Hepatic stellate cell (primary cell): ENCODE data around the gene CD2BP2.
"Not testable (repeated sequence)": the region's sequence is repeated elsewhere in the genome, so short reads cannot be mapped to it uniquely, and the experiment has no call there.

Source experiments
- DNase-seq: peaks from one replicate; pipeline ENCODE4 v3.0.0; 2011; ENCODE audit warnings: low spot score

The CD2BP2 gene

GRCh38 chr16:30358990-30359870 lies 4.1 kb upstream of the CD2BP2 start:
- DNase-seq = no peak

DNA sequence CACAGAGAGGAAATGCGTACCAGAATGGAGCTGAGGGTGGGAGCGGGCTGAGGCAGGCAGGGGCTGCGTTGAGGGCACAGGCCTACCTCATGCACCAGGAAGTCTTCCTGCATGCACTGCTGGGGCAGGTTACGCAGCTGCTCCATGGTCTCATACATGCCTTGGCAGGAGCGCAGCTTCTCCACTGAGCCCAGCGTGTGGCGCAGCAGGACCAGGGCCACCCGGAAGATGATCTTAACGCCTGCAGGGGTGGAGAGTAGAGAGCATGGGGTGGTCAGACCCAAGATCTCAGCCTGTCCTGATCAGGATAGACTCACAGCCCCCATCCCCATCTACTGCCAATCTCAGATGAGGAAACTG lies 3.4 kb upstream of the CD2BP2 start:
- no peak for DNase-seq

- DNase-seq = no peak
These were observed 2.8 kb upstream of the CD2BP2 start for GRCh38 chr16:30357715-30358576.

DNA sequence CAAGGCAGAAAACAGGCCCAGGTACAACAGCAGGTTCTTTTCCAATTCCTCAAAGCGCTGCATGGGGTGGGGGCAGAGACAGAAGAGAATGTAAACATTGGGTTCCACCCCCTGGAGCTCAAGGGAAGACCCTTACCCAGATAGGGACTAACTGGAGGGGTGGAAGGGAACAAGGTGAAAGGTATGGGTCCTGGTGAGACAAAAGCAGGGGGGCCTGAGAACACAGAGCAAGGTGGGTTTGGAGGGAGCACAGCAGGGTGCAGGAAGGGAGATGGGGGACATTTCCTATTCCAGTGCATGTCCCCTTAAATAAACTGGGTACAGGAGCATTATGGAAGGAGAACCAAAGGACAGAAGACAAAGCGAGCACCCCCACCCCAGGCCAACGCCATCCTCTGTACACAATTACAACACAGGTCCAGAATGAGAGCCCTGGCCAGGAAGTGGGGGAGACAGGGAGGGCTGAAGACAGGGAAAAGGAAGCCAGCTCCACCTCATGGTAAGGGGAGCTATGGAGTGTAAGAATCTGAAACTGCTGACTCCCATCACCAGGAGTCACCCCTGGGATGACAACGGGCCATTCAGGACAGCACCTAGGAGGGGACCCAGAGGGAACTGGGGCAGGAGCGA lies 2.1 kb upstream of the CD2BP2 start:
- DNase-seq = no peak

GRCh38 chr16:30356401-30357084 lies 1.4 kb upstream of the CD2BP2 start:
- no peak for DNase-seq

GRCh38 chr16:30355954-30356308 lies 823 bp upstream of the CD2BP2 start:
- DNase-seq = no peak

GRCh38 chr16:30354423-30355143 lies 525 bp downstream of the CD2BP2 start:
- DNase-seq = no peak

- no peak for DNase-seq
These were observed 1.5 kb downstream of the CD2BP2 start for GRCh38 chr16:30353438-30354129.

DNA sequence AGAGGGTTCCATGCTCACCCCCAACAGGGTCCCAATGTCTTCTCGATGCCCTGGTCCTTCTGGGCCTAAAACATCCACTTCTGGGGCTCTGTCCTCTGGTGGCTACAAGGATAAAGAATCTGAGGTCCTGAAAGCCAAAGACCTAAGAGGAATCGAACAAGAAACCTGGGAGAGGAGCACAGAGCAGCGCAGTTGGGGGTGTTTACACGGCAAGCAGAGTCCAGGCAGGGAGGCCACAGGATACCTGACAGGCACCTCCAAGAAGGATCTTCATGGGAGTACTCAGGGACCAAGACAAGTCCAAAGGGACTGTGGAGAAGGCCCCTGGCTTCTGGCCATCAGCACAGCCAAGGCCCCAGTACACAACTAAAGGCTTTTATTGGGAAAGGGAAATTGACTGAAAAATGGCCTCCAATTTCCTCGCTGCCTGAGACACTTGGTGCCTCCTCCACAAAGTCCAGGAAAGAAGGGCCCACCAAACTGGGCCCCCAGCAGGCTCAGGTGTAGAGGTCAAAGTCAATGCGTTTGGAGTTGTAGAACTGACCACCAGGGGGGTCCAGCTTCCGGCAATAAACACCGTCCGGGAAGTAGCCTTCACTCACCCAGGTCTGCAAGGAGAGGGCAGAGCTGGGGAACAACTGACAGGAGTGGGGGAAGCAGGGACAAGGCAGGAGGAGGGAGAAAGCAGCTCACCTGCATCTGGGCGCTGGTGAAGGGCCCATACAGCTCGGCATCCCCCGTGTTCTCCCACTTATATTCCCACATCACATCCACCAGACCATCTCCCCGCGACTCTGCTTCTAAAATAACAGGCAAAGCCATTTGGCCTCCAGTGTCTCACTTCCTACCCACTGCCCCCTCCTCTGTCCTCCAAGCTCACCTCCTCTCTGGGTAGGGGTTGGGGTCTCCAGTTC lies 2.4 kb downstream of the CD2BP2 start:
- no peak for DNase-seq

GRCh38 chr16:30351586-30352419 lies 3.3 kb downstream of the CD2BP2 start:
- DNase-seq = peak; percentile 58

GRCh38 chr16:30351001-30351441 lies 4.1 kb downstream of the CD2BP2 start:
- no peak for DNase-seq

DNA sequence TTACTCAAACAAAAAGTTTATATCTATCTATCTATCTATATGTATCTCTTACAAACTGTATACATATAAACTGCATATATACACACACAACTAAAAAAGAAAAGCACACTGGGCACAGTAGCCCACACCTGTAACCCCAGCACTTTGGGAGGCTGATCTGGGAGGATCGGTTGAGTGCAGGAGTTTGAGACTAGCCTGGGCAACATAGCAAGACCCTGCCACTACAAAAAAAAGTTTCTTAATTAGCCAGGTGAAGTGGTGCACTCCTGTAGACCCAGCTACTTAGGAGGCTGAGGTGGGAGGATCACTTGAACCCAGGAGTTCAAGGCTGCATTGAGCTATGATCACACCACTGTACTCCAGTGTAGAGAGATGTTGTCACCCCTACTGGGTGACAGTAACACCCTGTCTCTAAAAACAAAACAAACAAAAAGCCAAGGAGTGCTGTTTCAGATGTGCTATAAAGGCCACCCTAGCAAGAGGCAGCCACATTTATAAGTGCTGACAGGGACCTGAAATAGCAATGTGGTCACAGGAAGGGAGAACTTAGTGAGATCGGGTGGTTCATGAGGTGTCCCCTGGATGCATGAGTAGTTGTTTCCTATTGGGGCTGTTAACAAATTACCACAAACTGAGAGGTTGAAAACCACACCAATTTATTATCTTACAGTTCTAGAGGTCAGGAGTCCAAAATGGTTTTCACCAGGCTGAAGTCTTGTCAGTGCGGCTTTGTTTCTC lies 4.8 kb downstream of the CD2BP2 start:
- DNase-seq = no peak

- no peak for DNase-seq
These were observed 5.4 kb downstream of the CD2BP2 start for GRCh38 chr16:30349675-30350074.

DNA sequence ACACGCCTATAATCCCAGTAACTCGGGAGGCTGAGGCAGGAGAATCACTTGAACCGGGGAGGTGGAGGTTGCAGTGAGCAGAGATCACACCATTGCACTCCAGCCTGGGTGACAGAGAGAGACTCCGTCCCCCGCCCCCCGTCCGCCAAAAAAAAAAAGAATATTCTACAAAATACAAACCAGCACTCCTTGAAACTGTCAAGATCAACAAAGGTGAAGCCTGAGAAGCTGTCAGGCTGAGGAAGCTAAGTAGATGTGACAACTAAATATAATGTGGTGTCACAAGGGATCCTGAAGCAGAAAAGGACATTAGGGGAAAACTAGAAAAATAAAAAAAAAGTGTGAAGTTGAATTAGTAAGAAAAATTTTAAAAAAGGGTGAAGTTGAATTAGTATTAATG lies 6.2 kb downstream of the CD2BP2 start:
- DNase-seq = no peak

GRCh38 chr16:30348113-30348512 lies 7.0 kb downstream of the CD2BP2 start:
- no peak for DNase-seq

- DNase-seq = no peak
These were observed 8.8 kb downstream of the CD2BP2 start for GRCh38 chr16:30346286-30346685.

- DNase-seq = not testable (repeated sequence)
These were observed 11.7 kb downstream of the CD2BP2 start for GRCh38 chr16:30343491-30343820.
